ENCODE measurements around the gene SAMD10. TPM values are rescaled to one million over a fixed set of nuclear protein-coding genes. Genes with fewer than 3 reads are reported as not detected.

Gene SAMD10
- total RNA-seq, 1 experiment from 2014 or later = not detected

Other genes with a start within 250 kb of the SAMD10 start
- gene LIME1, start 243.0 kb downstream of the SAMD10 start, total RNA-seq (2014; rRNA removed; shearing (Covaris generic)) = 0.27 and 0.68 TPM in 2 replicates
- 12.9 and 18.8 TPM in 2 replicates for gene SLC2A4RG, start 239.9 kb downstream of the SAMD10 start, total RNA-seq (2014; rRNA removed; shearing (Covaris generic))
- 0.68 and 3.1 TPM in 2 replicates for gene ZBTB46, start 148.4 kb downstream of the SAMD10 start, total RNA-seq (2014; rRNA removed; shearing (Covaris generic))
- gene ABHD16B, start 118.1 kb downstream of the SAMD10 start, total RNA-seq (2014; rRNA removed; shearing (Covaris generic)) = not detected in 2 replicates
- 44.7 and 56.7 TPM in 2 replicates for gene TPD52L2, start 114.4 kb downstream of the SAMD10 start, total RNA-seq (2014; rRNA removed; shearing (Covaris generic))
- 16.1 and 21.0 TPM in 2 replicates for gene DNAJC5, start 84.5 kb downstream of the SAMD10 start, total RNA-seq (2014; rRNA removed; shearing (Covaris generic))
- gene UCKL1, start 23.2 kb downstream of the SAMD10 start, total RNA-seq (2014; rRNA removed; shearing (Covaris generic)) = 14.1 and 16.1 TPM in 2 replicates
- 2.2 and 4.4 TPM in 2 replicates for gene ZNF512B, start 9.7 kb downstream of the SAMD10 start, total RNA-seq (2014; rRNA removed; shearing (Covaris generic))
- gene PRPF6, start 1.5 kb upstream of the SAMD10 start, total RNA-seq (2014; rRNA removed; shearing (Covaris generic)) = 35.9 and 36.5 TPM in 2 replicates
- 0.08 TPM in 1 of 2 replicates, not detected in the other for gene C20orf204, start 56.5 kb upstream of the SAMD10 start, total RNA-seq (2014; rRNA removed; shearing (Covaris generic))
- gene SOX18, start 70.0 kb upstream of the SAMD10 start, total RNA-seq (2014; rRNA removed; shearing (Covaris generic)) = 0.19 TPM in 1 of 2 replicates, not detected in the other
- gene TCEA2, start 83.6 kb upstream of the SAMD10 start, total RNA-seq (2014; rRNA removed; shearing (Covaris generic)) = 40.6 and 41.7 TPM in 2 replicates
- gene RGS19, start 99.9 kb upstream of the SAMD10 start, total RNA-seq (2014; rRNA removed; shearing (Covaris generic)) = 18.5 and 19.8 TPM in 2 replicates
- 0.23 and 0.97 TPM in 2 replicates for gene OPRL1, start 100.4 kb upstream of the SAMD10 start, total RNA-seq (2014; rRNA removed; shearing (Covaris generic))
- 0.60 TPM in 1 of 2 replicates, not detected in the other for gene LKAAEAR1, start 104.8 kb upstream of the SAMD10 start, total RNA-seq (2014; rRNA removed; shearing (Covaris generic))
- not detected in 2 replicates for gene NPBWR2, start 127.9 kb upstream of the SAMD10 start, total RNA-seq (2014; rRNA removed; shearing (Covaris generic))
- 0.27 and 1.5 TPM in 2 replicates for gene MYT1, start 184.8 kb upstream of the SAMD10 start, total RNA-seq (2014; rRNA removed; shearing (Covaris generic))

All from H4 (cell line).